Measurements from ENCODE around the gene SLC24A3. TPM values are rescaled to one million over a fixed set of nuclear protein-coding genes. Genes with fewer than 3 reads are reported as not detected.

Gene SLC24A3
- total and polyA plus RNA-seq, 2 experiments from 2014 or later: 0.48 to 1.7 TPM

DNA sequence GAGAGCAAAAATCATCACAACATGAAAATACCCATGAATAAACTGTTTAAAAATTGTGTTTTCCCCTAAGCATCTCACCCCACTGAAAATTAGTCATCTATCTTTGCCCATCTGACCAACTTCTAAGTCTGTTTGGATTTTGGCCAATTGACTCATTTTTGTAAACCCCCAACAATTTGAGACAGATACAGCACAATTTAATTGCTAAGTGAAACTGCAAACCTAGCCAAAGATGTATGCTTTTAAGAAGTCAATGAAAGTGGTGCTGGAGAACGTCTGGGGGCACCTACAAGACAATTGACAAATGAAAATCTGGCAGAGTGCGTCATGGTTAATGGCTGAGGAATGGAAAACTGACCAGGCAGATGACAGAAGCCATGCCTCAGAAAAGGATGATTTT, 30.9 kb upstream of the SLC24A3 start:
- no peaks in the 10 kb centered on the region for H3K9me3 ChIP-seq (ENCODE audit: low read depth)
- H3K9me2 ChIP-seq (replicated peaks; ENCODE audit: insufficient read depth): no peaks in the 10 kb centered on the region
- no peaks in the 10 kb centered on the region for H3K27me3 ChIP-seq
- H3K4me3 ChIP-seq: no peak overlapping the region
- no peak overlapping the region for H3K27ac ChIP-seq
- no peak overlapping the region for H2AFZ ChIP-seq
- no peak overlapping the region for H3K4me2 ChIP-seq
- no peak for DNase-seq (ENCODE audit: low spot score)
- H3K4me1 ChIP-seq (ENCODE audit: insufficient read depth): no peaks in the 10 kb centered on the region
- no peaks in the 10 kb centered on the region for H4K20me1 ChIP-seq (ENCODE audit: insufficient read depth, poor library complexity, severe bottlenecking)
- TF ChIP-seq, protein P1, sequence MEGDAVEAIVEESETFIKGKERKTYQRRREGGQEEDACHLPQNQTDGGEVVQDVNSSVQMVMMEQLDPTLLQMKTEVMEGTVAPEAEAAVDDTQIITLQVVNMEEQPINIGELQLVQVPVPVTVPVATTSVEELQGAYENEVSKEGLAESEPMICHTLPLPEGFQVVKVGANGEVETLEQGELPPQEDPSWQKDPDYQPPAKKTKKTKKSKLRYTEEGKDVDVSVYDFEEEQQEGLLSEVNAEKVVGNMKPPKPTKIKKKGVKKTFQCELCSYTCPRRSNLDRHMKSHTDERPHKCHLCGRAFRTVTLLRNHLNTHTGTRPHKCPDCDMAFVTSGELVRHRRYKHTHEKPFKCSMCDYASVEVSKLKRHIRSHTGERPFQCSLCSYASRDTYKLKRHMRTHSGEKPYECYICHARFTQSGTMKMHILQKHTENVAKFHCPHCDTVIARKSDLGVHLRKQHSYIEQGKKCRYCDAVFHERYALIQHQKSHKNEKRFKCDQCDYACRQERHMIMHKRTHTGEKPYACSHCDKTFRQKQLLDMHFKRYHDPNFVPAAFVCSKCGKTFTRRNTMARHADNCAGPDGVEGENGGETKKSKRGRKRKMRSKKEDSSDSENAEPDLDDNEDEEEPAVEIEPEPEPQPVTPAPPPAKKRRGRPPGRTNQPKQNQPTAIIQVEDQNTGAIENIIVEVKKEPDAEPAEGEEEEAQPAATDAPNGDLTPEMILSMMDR (IDR thresholded peaks at IDR 0.05; ENCODE audit: poor library complexity): no peak
- WGBS (ENCODE audit: low lambda C conversion rate, missing lambda C conversion rate): 38% methylated on average over 2 of the region's 2 CpGs
- no peaks in the 10 kb centered on the region for H3K79me2 ChIP-seq
- no peaks in the 10 kb centered on the region for H3K36me3 ChIP-seq (replicated peaks; ENCODE audit: insufficient read depth, low read depth)

DNA sequence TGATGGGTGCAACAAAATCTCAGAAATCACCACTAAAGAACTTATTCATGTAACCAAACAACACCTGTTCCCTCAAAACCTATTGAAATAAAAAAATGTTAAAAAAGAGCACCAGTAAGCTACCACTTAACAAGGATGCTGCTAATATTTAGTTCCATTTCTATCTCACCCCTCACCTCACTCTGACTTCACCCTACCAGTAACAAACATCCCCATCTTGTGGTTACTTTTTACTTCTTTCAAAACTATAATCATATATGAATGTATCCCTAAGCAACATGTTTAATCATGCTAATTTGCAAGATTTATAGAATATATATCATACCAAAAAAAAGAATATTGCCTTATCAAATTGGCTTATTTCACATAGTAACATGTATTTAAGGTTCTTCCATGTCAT, 27.4 kb upstream of the SLC24A3 start:
- Histone ChIP-seq H3K9me2 (replicated peaks; ENCODE audit: insufficient read depth) (no peaks in the 10 kb centered on the region), H3K4me3 (no peak overlapping the region), H3K9me3 (ENCODE audit: low read depth) (no peaks in the 10 kb centered on the region), H2AFZ (no peak overlapping the region), H3K4me1 (ENCODE audit: insufficient read depth) (no peaks in the 10 kb centered on the region), H3K36me3 (replicated peaks; ENCODE audit: insufficient read depth, low read depth) (no peaks in the 10 kb centered on the region), H3K27ac (no peak overlapping the region), H3K27me3 (no peaks in the 10 kb centered on the region), H3K4me2 (no peak overlapping the region), H3K79me2 (no peaks in the 10 kb centered on the region), H4K20me1 (ENCODE audit: insufficient read depth, poor library complexity, severe bottlenecking) (no peaks in the 10 kb centered on the region)
- no peak for DNase-seq (ENCODE audit: low spot score)
- TF ChIP-seq EZH2 (IDR thresholded peaks at IDR 0.05; ENCODE audit: borderline replicate concordance): no peak
- TF ChIP-seq EZH2phosphoT487 (IDR thresholded peaks at IDR 0.05; ENCODE audit: low read depth, severe bottlenecking, unreplicated experiment): no peak

DNA sequence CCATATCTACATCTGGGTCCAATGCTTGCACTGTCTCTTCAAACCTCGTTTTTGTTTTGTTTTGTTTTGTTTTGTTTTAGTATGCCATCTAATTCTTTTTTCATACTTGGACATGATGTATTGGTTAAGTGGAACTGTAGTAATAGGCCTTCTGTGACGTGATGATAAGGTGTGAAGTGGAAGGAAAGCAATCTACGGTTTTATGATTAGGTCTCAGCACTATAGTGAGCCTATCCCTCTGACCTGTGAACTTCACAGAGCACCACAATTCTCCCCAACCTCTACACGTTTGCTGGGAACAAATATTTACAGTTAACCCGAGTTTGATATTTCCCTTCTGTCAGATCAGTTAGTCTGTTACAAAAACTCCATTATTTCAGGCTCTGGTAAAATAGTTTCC, 19.1 kb upstream of the SLC24A3 start:
- TF ChIP-seq EZH2 (IDR thresholded peaks at IDR 0.05; ENCODE audit: borderline replicate concordance) (no peak), EZH2phosphoT487 (IDR thresholded peaks at IDR 0.05; ENCODE audit: low read depth, severe bottlenecking, unreplicated experiment) (no peak)
- TF ChIP-seq, protein P1 (IDR thresholded peaks at IDR 0.05; ENCODE audit: poor library complexity): no peak
- 35% methylated on average over 5 of the region's 5 CpGs for WGBS (ENCODE audit: low lambda C conversion rate, missing lambda C conversion rate)
- Histone ChIP-seq H4K20me1 (ENCODE audit: insufficient read depth, poor library complexity, severe bottlenecking) (no peaks in the 10 kb centered on the region), H3K9me3 (ENCODE audit: low read depth) (no peaks in the 10 kb centered on the region), H3K27ac (no peak overlapping the region), H3K4me2 (peak overlapping the region; percentile 27), H3K27me3 (no peaks in the 10 kb centered on the region), H3K4me1 (ENCODE audit: insufficient read depth) (no peaks in the 10 kb centered on the region), H3K79me2 (no peaks in the 10 kb centered on the region), H3K9me2 (replicated peaks; ENCODE audit: insufficient read depth) (no peaks in the 10 kb centered on the region), H2AFZ (no peak overlapping the region), H3K36me3 (replicated peaks; ENCODE audit: insufficient read depth, low read depth) (no peaks in the 10 kb centered on the region), H3K4me3 (no peak overlapping the region)
- DNase-seq (ENCODE audit: low spot score): no peak

- Histone ChIP-seq H2AFZ (peak overlapping the region; percentile 15), H3K4me3 (no peak overlapping the region), H4K20me1 (ENCODE audit: insufficient read depth, poor library complexity, severe bottlenecking) (no peaks in the 10 kb centered on the region), H3K79me2 (no peaks in the 10 kb centered on the region), H3K27ac (no peak overlapping the region), H3K9me2 (replicated peaks; ENCODE audit: insufficient read depth) (no peaks in the 10 kb centered on the region), H3K4me1 (ENCODE audit: insufficient read depth) (no peaks in the 10 kb centered on the region), H3K4me2 (peak overlapping the region; percentile 31), H3K9me3 (ENCODE audit: low read depth) (no peaks in the 10 kb centered on the region), H3K36me3 (replicated peaks; ENCODE audit: insufficient read depth, low read depth) (no peaks in the 10 kb centered on the region), H3K27me3 (peaks cover 10% of the 10 kb centered on the region)
- DNase-seq (ENCODE audit: low spot score): peak; percentile 84
- WGBS (ENCODE audit: low lambda C conversion rate, missing lambda C conversion rate): 17% methylated on average over 8 of the region's 8 CpGs
- no peak for TF ChIP-seq EZH2phosphoT487 (IDR thresholded peaks at IDR 0.05; ENCODE audit: low read depth, severe bottlenecking, unreplicated experiment)
- TF ChIP-seq EZH2 (IDR thresholded peaks at IDR 0.05; ENCODE audit: borderline replicate concordance): no peak
- TF ChIP-seq, protein P1 (IDR thresholded peaks at IDR 0.05; ENCODE audit: poor library complexity): peak; percentile 92
These were observed 6.5 kb upstream of the SLC24A3 start for GRCh38 chr20:19205981-19206396.
